Neural cell (in vitro differentiated cells): Measurements from ENCODE around the gene CTR9. TPM values are rescaled to one million over a fixed set of nuclear protein-coding genes. Genes with fewer than 3 reads are reported as not detected.

ENCODE experiments used
- H2AFZ ChIP-seq: fragments of 200-600, 300-800 bp; sonication (generic), shearing (Covaris generic); 2 replicates; pipeline ENCODE4 v1.6.0; 2014; ENCODE audit warnings: low read depth, mild to moderate bottlenecking, antibody characterized with exemption, low read length, moderate library complexity
- H3F3A ChIP-seq: fragments of 200-600 bp; shearing (Covaris generic); 2 replicates; pipeline ENCODE4 v1.6.1; 2016; ENCODE audit warnings: mild to moderate bottlenecking, moderate library complexity, mixed read lengths, antibody characterized with exemption, low read length; ENCODE audit not compliant: insufficient read depth, poor library complexity, severe bottlenecking
- H3K27ac ChIP-seq: fragments of 200-600, 300-800 bp; sonication (generic), shearing (Covaris generic); 2 replicates; pipeline ENCODE4 v1.5.1; 2014; ENCODE audit warnings: mild to moderate bottlenecking, low read length, moderate library complexity
- H3K27me3 ChIP-seq: fragments of 300-800, 200-600 bp; sonication (generic), shearing (Covaris generic); 2 replicates; pipeline ENCODE4 v1.6.0; 2014; ENCODE audit warnings: mild to moderate bottlenecking, low read depth, low read length, moderate library complexity; ENCODE audit not compliant: insufficient read depth
- H3K36me3 ChIP-seq: fragments of 300-800, 200-600 bp; sonication (generic), shearing (Covaris generic); 2 replicates; pipeline ENCODE4 v1.5.1; 2014; ENCODE audit warnings: mild to moderate bottlenecking, antibody characterized with exemption, low read length, moderate library complexity; ENCODE audit not compliant: insufficient read depth
- H3K4me2 ChIP-seq: fragments of 300-800, 200-600 bp; sonication (generic), shearing (Covaris generic); 2 replicates; pipeline ENCODE4 v1.6.0; 2014; ENCODE audit warnings: mild to moderate bottlenecking, low read length
- H3K4me3 ChIP-seq: fragments of 300-800, 200-600 bp; sonication (generic), shearing (Covaris generic); 2 replicates; pipeline ENCODE4 v1.5.1; 2014; ENCODE audit warnings: mild to moderate bottlenecking, low read length, moderate library complexity
- H3K79me2 ChIP-seq: fragments of 200-600 bp; shearing (Covaris generic); replicated peaks from 2 replicates; pipeline ENCODE4 v1.6.0; 2014; ENCODE audit warnings: mild to moderate bottlenecking, low read length, moderate library complexity; ENCODE audit not compliant: insufficient read depth
- H3K9ac ChIP-seq: fragments of 300-800, 200-600 bp; sonication (generic), shearing (Covaris generic); 2 replicates; pipeline ENCODE4 v1.6.1; 2016; ENCODE audit warnings: mild to moderate bottlenecking, low read length, mixed read lengths
- H3K9me2 ChIP-seq: fragments of 200-600 bp; shearing (Covaris generic); 2 replicates; pipeline ENCODE4 v1.6.1; 2016; ENCODE audit warnings: mild to moderate bottlenecking, low read length, mixed read lengths; ENCODE audit not compliant: insufficient read depth
- H3K9me3 ChIP-seq: fragments of 200-600, 300-800 bp; sonication (generic), shearing (Covaris generic); 2 replicates; pipeline ENCODE4 v1.6.1; 2016; ENCODE audit warnings: mild to moderate bottlenecking, mixed run types, low read length, moderate library complexity, mixed read lengths
- H4K20me1 ChIP-seq: fragments of 200-600 bp; shearing (Covaris generic); 2 replicates; pipeline ENCODE4 v1.6.1; 2016; ENCODE audit warnings: mild to moderate bottlenecking, mixed run types; ENCODE audit not compliant: insufficient read depth
- EP300 ChIP-seq: fragments of 450-650 bp; conservative IDR thresholded peaks from 2 replicates; pipeline ENCODE4 v1.6.1; 2014; ENCODE audit warnings: antibody characterized with exemption, mild to moderate bottlenecking, moderate library complexity; ENCODE audit not compliant: poor library complexity, severe bottlenecking
- EZH2 ChIP-seq: fragments of 200-600, 300-800 bp; shearing (Covaris generic), sonication (generic); IDR thresholded peaks from 2 replicates; pipeline ENCODE4 v1.6.1; 2014; ENCODE audit warnings: antibody characterized with exemption, low read length, borderline replicate concordance, mild to moderate bottlenecking; ENCODE audit not compliant: insufficient read depth, poor library complexity, severe bottlenecking
- MXI1 ChIP-seq: fragments of 450-650 bp; conservative IDR thresholded peaks from 2 replicates; pipeline ENCODE4 v1.6.1; 2014; ENCODE audit warnings: antibody characterized with exemption, mild to moderate bottlenecking; ENCODE audit not compliant: poor library complexity, severe bottlenecking
- POLR2AphosphoS5 ChIP-seq: IDR thresholded peaks from 2 replicates; pipeline ENCODE4 v1.6.1; 2012
- RAD21 ChIP-seq: fragments of 450-650 bp; conservative IDR thresholded peaks from 2 replicates; pipeline ENCODE4 v1.6.1; 2014; ENCODE audit warnings: antibody characterized with exemption, mild to moderate bottlenecking, moderate library complexity
- SMC3 ChIP-seq: fragments of 450-650 bp; conservative IDR thresholded peaks from 2 replicates; pipeline ENCODE4 v1.6.1; 2014; ENCODE audit warnings: antibody characterized with exemption, mild to moderate bottlenecking, moderate library complexity; ENCODE audit not compliant: poor library complexity
- TAF1 ChIP-seq: IDR thresholded peaks from 2 replicates; pipeline ENCODE4 v1.6.1; 2012; ENCODE audit warnings: low read depth
- polyA plus RNA-seq: library from polyadenylated mRNA; depleted of rRNA; stranded (reverse); fragments of >200 nt; gene quantifications from 2 replicates; pipeline ENCODE4 v1.2.3, GENCODE V29; 2014
- TF ChIP-seq, protein P1 (sequence below): fragments of 450-650 bp; IDR thresholded peaks from 2 replicates; pipeline ENCODE4 v1.5.1; 2014; ENCODE audit warnings: antibody characterized with exemption, mild to moderate bottlenecking, moderate library complexity; ENCODE audit not compliant: poor library complexity, severe bottlenecking
- TF ChIP-seq, protein P2 (sequence below): IDR thresholded peaks from 2 replicates; pipeline ENCODE4 v1.6.1; 2012; ENCODE audit warnings: borderline replicate concordance

CTR9 gene
- polyA plus RNA-seq, 1 donor from 2014 or later: 24.1 TPM

DNA sequence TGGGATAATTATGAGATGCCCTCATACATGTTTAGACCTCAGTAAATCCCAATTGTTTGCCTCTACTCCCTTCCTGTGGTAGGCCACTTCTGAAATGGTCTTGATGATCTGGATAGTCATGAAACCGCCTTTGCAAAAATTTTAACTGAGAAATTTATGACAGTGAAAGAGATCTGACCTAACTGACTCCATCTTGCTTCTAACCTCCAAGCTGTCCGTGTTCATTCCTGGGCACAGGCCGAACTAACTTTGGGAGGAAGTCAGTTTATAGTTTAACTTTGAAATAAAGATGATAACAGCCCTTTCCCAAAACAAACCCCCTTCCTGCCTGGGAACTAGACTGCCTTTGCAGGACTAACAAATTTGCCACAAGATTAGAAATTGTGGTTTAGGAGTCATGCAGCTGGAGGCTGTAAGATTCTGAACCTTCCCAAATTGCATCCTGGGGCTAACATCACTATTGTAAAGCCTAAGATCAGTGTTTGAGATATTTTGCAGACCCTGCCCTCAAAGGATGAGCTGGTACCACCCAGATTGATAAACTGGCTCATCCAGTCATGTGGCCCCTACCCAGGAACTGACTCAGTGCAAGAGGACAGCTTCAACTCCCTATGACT, 19.9 kb upstream of the CTR9 start:
- Histone ChIP-seq H2AFZ (no peak overlapping the region), H3K79me2 (no peaks in the 10 kb centered on the region), H3K36me3 (no peaks in the 10 kb centered on the region), H3K4me3 (no peak overlapping the region), H3K9me3 (no peaks in the 10 kb centered on the region), H3K27ac (no peak overlapping the region), H3K9me2 (no peaks in the 10 kb centered on the region), H3K27me3 (no peaks in the 10 kb centered on the region), H4K20me1 (no peaks in the 10 kb centered on the region), H3K9ac (no peak overlapping the region), H3F3A (no peaks in the 10 kb centered on the region), H3K4me2 (no peak overlapping the region)
- TF ChIP-seq EP300 (no peak), EZH2 (no peak), POLR2AphosphoS5 (no peak), SMC3 (no peak), TAF1 (no peak), MXI1 (no peak), RAD21 (no peak)
- TF ChIP-seq, protein P1, sequence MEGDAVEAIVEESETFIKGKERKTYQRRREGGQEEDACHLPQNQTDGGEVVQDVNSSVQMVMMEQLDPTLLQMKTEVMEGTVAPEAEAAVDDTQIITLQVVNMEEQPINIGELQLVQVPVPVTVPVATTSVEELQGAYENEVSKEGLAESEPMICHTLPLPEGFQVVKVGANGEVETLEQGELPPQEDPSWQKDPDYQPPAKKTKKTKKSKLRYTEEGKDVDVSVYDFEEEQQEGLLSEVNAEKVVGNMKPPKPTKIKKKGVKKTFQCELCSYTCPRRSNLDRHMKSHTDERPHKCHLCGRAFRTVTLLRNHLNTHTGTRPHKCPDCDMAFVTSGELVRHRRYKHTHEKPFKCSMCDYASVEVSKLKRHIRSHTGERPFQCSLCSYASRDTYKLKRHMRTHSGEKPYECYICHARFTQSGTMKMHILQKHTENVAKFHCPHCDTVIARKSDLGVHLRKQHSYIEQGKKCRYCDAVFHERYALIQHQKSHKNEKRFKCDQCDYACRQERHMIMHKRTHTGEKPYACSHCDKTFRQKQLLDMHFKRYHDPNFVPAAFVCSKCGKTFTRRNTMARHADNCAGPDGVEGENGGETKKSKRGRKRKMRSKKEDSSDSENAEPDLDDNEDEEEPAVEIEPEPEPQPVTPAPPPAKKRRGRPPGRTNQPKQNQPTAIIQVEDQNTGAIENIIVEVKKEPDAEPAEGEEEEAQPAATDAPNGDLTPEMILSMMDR: no peak
- TF ChIP-seq, protein P2, sequence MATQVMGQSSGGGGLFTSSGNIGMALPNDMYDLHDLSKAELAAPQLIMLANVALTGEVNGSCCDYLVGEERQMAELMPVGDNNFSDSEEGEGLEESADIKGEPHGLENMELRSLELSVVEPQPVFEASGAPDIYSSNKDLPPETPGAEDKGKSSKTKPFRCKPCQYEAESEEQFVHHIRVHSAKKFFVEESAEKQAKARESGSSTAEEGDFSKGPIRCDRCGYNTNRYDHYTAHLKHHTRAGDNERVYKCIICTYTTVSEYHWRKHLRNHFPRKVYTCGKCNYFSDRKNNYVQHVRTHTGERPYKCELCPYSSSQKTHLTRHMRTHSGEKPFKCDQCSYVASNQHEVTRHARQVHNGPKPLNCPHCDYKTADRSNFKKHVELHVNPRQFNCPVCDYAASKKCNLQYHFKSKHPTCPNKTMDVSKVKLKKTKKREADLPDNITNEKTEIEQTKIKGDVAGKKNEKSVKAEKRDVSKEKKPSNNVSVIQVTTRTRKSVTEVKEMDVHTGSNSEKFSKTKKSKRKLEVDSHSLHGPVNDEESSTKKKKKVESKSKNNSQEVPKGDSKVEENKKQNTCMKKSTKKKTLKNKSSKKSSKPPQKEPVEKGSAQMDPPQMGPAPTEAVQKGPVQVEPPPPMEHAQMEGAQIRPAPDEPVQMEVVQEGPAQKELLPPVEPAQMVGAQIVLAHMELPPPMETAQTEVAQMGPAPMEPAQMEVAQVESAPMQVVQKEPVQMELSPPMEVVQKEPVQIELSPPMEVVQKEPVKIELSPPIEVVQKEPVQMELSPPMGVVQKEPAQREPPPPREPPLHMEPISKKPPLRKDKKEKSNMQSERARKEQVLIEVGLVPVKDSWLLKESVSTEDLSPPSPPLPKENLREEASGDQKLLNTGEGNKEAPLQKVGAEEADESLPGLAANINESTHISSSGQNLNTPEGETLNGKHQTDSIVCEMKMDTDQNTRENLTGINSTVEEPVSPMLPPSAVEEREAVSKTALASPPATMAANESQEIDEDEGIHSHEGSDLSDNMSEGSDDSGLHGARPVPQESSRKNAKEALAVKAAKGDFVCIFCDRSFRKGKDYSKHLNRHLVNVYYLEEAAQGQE: no peak

DNA sequence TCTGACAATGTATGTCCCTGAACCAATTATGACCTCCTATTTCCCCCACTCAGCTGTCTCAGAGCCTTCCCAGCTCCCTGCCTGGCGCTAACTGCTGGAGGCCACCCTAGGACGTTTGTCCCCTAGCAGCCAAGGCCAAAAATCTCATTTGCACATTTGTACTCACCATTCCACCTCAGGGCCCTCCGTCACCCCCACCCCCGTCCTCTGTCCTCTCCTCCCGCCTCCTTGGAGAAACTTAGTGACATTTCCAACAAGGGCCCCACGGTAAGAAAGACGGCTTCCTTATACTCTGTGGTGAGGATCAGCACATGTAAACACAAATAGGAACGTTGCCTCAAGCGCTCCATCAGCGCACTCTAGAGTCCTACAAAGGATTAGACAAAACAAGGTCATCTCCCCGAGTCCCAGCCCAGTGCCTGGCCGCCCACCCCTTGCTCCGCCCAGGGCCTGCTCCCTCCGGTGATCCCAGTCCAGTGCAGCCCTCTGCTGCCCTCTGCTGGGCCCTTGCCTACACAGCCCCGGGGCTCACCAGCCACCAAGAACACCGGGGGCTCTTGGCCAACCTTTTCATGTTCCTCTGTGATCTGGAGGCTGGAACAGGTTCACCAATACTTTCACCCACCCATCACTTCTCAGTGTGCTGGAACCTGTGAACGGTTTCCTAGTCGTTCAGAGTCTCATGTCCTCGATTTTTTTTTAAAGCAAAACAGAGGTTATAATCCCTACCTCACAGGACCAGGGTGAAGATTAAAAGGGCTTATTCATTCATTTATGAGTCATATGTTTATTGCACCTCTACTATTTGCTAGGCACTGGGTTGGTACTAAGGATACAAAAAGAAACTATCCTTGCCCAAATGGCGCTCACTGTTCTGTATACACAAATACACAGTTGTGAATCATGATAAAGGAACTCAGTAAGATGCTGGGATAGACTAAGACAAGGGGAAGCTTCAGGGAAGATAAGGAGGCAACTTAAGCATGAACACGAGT, 15.3 kb upstream of the CTR9 start:
- H3K9ac ChIP-seq: no peak overlapping the region
- H3K27ac ChIP-seq: no peak overlapping the region

More for the DNA sequence above, 15.3 kb upstream of the CTR9 start:
- Histone ChIP-seq H3K4me3 (peak overlapping the region; percentile 49), H4K20me1 (no peaks in the 10 kb centered on the region), H3F3A (no peaks in the 10 kb centered on the region), H3K9me3 (no peaks in the 10 kb centered on the region), H3K36me3 (no peaks in the 10 kb centered on the region), H3K9me2 (no peaks in the 10 kb centered on the region), H2AFZ (peak overlapping the region; percentile 11), H3K27me3 (no peaks in the 10 kb centered on the region), H3K4me2 (no peak overlapping the region), H3K79me2 (no peaks in the 10 kb centered on the region)
- peak; percentile 30 for TF ChIP-seq MXI1
- TF ChIP-seq RAD21: peak; percentile 99
- TF ChIP-seq, protein P2: no peak
- no peak for TF ChIP-seq EZH2
- peak; percentile 99 for TF ChIP-seq SMC3
- TF ChIP-seq TAF1: no peak
- TF ChIP-seq EP300: no peak
- TF ChIP-seq, protein P1: peak; percentile 98
- no peak for TF ChIP-seq POLR2AphosphoS5
